Liver (tissue), 9 donors: ENCODE measurements around the gene GANC. TPM values are rescaled to one million over a fixed set of nuclear protein-coding genes. Genes with fewer than 3 reads are reported as not detected.

Experiments
- DNase-seq: peaks from one replicate; pipeline ENCODE4 v3.0.0-alpha.2; 2017; ENCODE audit warnings: low spot score
- H3K27ac ChIP-seq, 2 donors: one replicate each; pipeline ENCODE4 v1.7.0; 2013; ENCODE audit warnings: inconsistent platforms in 2 of 2, low read length in 2 of 2, control low read depth in 1 of 2, low read depth in 1 of 2, mild to moderate bottlenecking in 1 of 2
- H3K27me3 ChIP-seq, 4 donors: one replicate each; pipeline versions ENCODE4 v1.6.1 to v1.7.0; 2013; ENCODE audit warnings: low read length in 3 of 4, inconsistent platforms in 1 of 4, mild to moderate bottlenecking in 1 of 4, moderate library complexity in 1 of 4; ENCODE audit not compliant: control insufficient read depth in 4 of 4, insufficient read depth in 4 of 4
- H3K36me3 ChIP-seq, 4 donors: one replicate each; pipeline versions ENCODE4 v1.6.1 to v1.7.0; 2013; ENCODE audit warnings: low read length in 3 of 4, mild to moderate bottlenecking in 3 of 4, low read depth in 1 of 4, moderate library complexity in 1 of 4; ENCODE audit not compliant: control insufficient read depth in 4 of 4, insufficient read depth in 3 of 4
- H3K4me1 ChIP-seq, 4 donors: one replicate each; pipeline versions ENCODE4 v1.6.1 to v1.7.0; 2013; ENCODE audit warnings: low read length in 3 of 4, mild to moderate bottlenecking in 3 of 4, moderate library complexity in 1 of 4; ENCODE audit not compliant: control insufficient read depth in 4 of 4, insufficient read depth in 4 of 4
- H3K4me3 ChIP-seq, 3 donors: one replicate each; pipeline versions ENCODE4 v1.6.1 to v1.7.0; 2013; ENCODE audit warnings: low read length in 3 of 3, control low read depth in 1 of 3, low read depth in 1 of 3, mild to moderate bottlenecking in 1 of 3
- H3K9ac ChIP-seq, 2 donors: one replicate each; pipeline ENCODE4 v1.7.0; 2013; ENCODE audit warnings: low read length in 2 of 2, mild to moderate bottlenecking in 2 of 2, moderate library complexity in 2 of 2, control low read depth in 1 of 2, low read depth in 1 of 2
- H3K9me3 ChIP-seq, 4 donors: one replicate each; pipeline versions ENCODE4 v1.6.1 to v1.7.0; 2013; ENCODE audit warnings: low read length in 3 of 4; ENCODE audit not compliant: control insufficient read depth in 4 of 4
- EGR1 ChIP-seq, 2 donors: IDR thresholded peaks; 2 replicates each; pipeline ENCODE4 v1.6.1; 2016 to 2018; ENCODE audit warnings: antibody characterized with exemption in 2 of 2, low read depth in 2 of 2
- FOXA1 ChIP-seq: IDR thresholded peaks from 2 replicates; pipeline ENCODE4 v1.6.1; 2016; ENCODE audit warnings: antibody characterized with exemption
- GABPA ChIP-seq, 2 donors: IDR thresholded peaks in 1 of 2; conservative IDR thresholded peaks in 1 of 2; 2 replicates each; pipeline ENCODE4 v1.6.1; 2016; ENCODE audit warnings: antibody characterized with exemption in 2 of 2, mild to moderate bottlenecking in 1 of 2, moderate library complexity in 1 of 2
- HNF4A ChIP-seq, 2 donors: conservative IDR thresholded peaks; 2 replicates each; pipeline ENCODE4 v1.6.1; 2016; ENCODE audit warnings: antibody characterized with exemption in 2 of 2, mild to moderate bottlenecking in 2 of 2
- HNF4G ChIP-seq: IDR thresholded peaks from 2 replicates; pipeline ENCODE4 v1.6.1; 2016; ENCODE audit warnings: antibody characterized with exemption
- JUND ChIP-seq, 2 donors: IDR thresholded peaks; 2 replicates each; pipeline ENCODE4 v1.6.1; 2016; ENCODE audit warnings: antibody characterized with exemption in 2 of 2
- NR2F2 ChIP-seq: IDR thresholded peaks from 2 replicates; pipeline ENCODE4 v1.6.1; 2016; ENCODE audit warnings: antibody characterized with exemption
- RAD21 ChIP-seq, 2 donors: IDR thresholded peaks; 2 replicates each; pipeline ENCODE4 v1.6.1; 2016; ENCODE audit warnings: antibody characterized with exemption in 2 of 2, mild to moderate bottlenecking in 2 of 2
- RXRA ChIP-seq, 2 donors: IDR thresholded peaks; 2 replicates each; pipeline ENCODE4 v1.6.1; 2017 to 2018; ENCODE audit warnings: antibody characterized with exemption in 2 of 2, mild to moderate bottlenecking in 1 of 2
- TAF1 ChIP-seq: conservative IDR thresholded peaks from 2 replicates; pipeline ENCODE4 v1.6.1; 2016; ENCODE audit warnings: antibody characterized with exemption, mild to moderate bottlenecking
- YY1 ChIP-seq: IDR thresholded peaks from 2 replicates; pipeline ENCODE4 v1.6.1; 2016; ENCODE audit warnings: antibody characterized with exemption, mild to moderate bottlenecking
- WGBS: extraction: QIAGEN DNeasy Blood & Tissue Kit; methylation state at CpG from one replicate; pipeline ENCODE4 v1.1.7; 2013; 5-methylcytosine and 5-hydroxymethylcytosine counted together
- polyA plus RNA-seq, 2 donors: library from polyadenylated mRNA; stranded (reverse) in 1 of 2; unstranded in 1 of 2; fragments of 200-250 nt in 1 of 2; fragments of >200 nt in 1 of 2; fragmentation: Nextera tagmentation in 1 of 2; extraction: Ambion mirVana in 1 of 2; gene quantifications; one replicate each; pipeline versions ENCODE4 v1.2.1 to v1.2.3, GENCODE V29; 2013 to 2015
- total RNA-seq, 2 donors: library from RNA; depleted of rRNA; stranded (reverse); fragments of >200 nt; gene quantifications; one replicate each; pipeline ENCODE4 v1.2.3, GENCODE V29; 2014
- TF ChIP-seq, protein P1 (sequence below): IDR thresholded peaks from 2 replicates; pipeline ENCODE4 v1.6.1; 2016; ENCODE audit warnings: antibody characterized with exemption, mild to moderate bottlenecking
- TF ChIP-seq, protein P2 (sequence below): IDR thresholded peaks from 2 replicates; pipeline ENCODE4 v1.6.1; 2016; ENCODE audit warnings: antibody characterized with exemption
- TF ChIP-seq, protein P3 (sequence below): IDR thresholded peaks from 2 replicates; pipeline ENCODE4 v1.6.1; 2016; ENCODE audit warnings: antibody characterized with exemption
- donor health status: healthy.
- donor health status: healthy.
- donor health status: healthy.
- donor health status: healthy.
- donor health status: healthy.

The GANC gene
- total and polyA plus RNA-seq, 4 donors: 4.8 to 28.9 (median 10.9) TPM

DNA sequence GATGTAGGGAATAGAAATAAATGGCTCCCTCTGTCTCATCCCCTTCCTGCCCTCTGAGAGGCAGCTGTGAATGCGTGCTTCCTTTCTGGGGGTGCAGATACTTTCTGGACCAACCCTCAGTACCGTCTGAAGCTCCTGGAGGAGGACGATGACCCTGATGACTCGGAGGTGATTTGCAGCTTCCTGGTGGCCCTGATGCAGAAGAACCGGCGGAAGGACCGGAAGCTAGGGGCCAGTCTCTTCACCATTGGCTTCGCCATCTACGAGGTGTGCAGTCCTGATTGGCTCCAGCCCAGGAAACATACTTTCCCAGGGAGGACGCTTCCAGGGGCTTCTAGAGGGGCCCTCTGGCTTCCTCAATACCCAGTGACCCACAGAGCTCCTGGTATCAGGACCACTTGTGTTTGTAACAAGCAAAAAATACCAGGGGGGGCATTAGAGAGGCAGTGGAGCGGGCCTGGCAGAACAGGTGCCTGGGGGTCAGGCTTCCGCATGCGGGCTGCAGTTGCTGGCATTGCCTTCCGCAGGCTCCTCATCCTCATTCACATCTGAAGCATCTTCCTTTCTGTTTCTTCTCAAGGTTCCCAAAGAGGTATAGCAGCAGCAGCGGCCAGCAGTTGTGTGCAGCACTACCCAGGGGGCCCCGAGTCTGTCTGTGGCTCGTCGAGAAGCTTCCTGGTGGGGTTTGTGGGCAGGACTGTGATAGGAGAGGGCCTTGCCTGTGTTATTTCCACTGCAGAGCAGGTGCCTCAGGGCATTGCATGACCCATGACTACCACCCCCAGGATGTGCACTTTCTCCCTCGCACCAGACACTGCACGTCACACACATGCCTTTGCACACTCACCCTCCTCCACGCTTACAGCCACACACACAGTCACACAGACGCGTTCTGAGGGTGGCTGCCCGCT is 128.8 kb downstream of the GANC start:
- peaks cover 3 to 23% (median 17%) of the 10 kb centered on the region in 4 donors for H3K4me1 ChIP-seq
- DNase-seq: no peak
- TF ChIP-seq RXRA (IDR thresholded peaks at IDR 0.05): no peak
- no peak for TF ChIP-seq HNF4G
- TF ChIP-seq, protein P1, sequence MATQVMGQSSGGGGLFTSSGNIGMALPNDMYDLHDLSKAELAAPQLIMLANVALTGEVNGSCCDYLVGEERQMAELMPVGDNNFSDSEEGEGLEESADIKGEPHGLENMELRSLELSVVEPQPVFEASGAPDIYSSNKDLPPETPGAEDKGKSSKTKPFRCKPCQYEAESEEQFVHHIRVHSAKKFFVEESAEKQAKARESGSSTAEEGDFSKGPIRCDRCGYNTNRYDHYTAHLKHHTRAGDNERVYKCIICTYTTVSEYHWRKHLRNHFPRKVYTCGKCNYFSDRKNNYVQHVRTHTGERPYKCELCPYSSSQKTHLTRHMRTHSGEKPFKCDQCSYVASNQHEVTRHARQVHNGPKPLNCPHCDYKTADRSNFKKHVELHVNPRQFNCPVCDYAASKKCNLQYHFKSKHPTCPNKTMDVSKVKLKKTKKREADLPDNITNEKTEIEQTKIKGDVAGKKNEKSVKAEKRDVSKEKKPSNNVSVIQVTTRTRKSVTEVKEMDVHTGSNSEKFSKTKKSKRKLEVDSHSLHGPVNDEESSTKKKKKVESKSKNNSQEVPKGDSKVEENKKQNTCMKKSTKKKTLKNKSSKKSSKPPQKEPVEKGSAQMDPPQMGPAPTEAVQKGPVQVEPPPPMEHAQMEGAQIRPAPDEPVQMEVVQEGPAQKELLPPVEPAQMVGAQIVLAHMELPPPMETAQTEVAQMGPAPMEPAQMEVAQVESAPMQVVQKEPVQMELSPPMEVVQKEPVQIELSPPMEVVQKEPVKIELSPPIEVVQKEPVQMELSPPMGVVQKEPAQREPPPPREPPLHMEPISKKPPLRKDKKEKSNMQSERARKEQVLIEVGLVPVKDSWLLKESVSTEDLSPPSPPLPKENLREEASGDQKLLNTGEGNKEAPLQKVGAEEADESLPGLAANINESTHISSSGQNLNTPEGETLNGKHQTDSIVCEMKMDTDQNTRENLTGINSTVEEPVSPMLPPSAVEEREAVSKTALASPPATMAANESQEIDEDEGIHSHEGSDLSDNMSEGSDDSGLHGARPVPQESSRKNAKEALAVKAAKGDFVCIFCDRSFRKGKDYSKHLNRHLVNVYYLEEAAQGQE: no peak
- no peak for TF ChIP-seq HNF4A (conservative IDR thresholded peaks at IDR 0.05)
- 88% methylated on average over 24 of the region's 24 CpGs for WGBS
- no peaks in the 10 kb centered on the region for H3K9me3 ChIP-seq
- no peak overlapping the region for H3K4me3 ChIP-seq
- no peak overlapping the region for H3K27ac ChIP-seq
- no peaks in the 10 kb centered on the region for H3K27me3 ChIP-seq
- peaks cover 0 to 42% (median 16%) of the 10 kb centered on the region in 4 donors for H3K36me3 ChIP-seq
- H3K9ac ChIP-seq: no peak overlapping the region

DNA sequence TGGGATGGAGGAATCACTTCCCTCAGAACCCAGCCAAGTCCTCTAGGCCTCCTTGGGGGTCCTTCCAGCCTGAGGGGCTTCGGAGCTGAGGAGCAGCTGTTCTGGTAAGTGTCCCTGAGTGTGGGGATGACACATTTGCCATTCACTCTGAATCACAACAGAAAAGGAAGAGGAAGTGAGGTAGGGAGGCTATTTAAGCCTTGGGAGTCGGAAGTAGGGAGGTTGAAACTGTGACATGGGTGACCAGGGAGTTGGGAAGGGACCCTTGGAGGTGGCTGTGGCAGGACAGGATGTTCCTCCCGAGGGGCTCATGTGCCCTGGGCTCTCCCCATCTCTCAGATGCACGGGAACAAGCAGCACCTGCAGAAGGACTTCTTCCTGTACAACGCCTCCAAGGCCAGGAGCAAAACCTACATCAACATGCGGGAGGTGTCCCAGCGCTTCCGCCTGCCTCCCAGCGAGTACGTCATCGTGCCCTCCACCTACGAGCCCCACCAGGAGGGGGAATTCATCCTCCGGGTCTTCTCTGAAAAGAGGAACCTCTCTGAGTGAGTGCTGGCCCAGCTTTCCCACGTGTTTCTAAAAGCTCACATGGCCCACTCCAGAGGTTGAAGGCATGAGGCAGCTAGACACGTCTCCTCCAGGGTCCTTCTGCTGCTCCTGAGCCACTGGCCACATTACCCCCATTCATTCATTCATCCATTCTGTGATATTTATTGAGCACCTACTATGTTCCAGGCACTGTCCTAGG is 129.6 kb downstream of the GANC start:
- Histone ChIP-seq H3K27me3 (no peaks in the 10 kb centered on the region), H3K9ac (no peak overlapping the region), H3K27ac (no peak overlapping the region), H3K4me3 (no peak overlapping the region), H3K4me1 (peaks cover 3 to 26% (median 17%) of the 10 kb centered on the region in 4 donors), H3K9me3 (no peaks in the 10 kb centered on the region), H3K36me3 (peaks cover 0 to 39% (median 16%) of the 10 kb centered on the region in 4 donors)
- TF ChIP-seq YY1 (no peak), HNF4G (no peak), NR2F2 (no peak), EGR1 (IDR thresholded peaks at IDR 0.05; ENCODE audit: low read depth in 2 of 2) (no peak), JUND (IDR thresholded peaks at IDR 0.05) (no peak), GABPA (IDR thresholded peaks at IDR 0.05 in 1 of 2, conservative IDR thresholded peaks at IDR 0.05 in 1 of 2) (no peak), RAD21 (IDR thresholded peaks at IDR 0.05) (no peak), TAF1 (no peak), RXRA (IDR thresholded peaks at IDR 0.05) (no peak), FOXA1 (no peak)
- TF ChIP-seq, protein P2, sequence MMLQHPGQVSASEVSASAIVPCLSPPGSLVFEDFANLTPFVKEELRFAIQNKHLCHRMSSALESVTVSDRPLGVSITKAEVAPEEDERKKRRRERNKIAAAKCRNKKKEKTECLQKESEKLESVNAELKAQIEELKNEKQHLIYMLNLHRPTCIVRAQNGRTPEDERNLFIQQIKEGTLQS: no peak
- TF ChIP-seq, protein P3, sequence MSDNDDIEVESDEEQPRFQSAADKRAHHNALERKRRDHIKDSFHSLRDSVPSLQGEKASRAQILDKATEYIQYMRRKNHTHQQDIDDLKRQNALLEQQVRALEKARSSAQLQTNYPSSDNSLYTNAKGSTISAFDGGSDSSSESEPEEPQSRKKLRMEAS: no peak
- 91% methylated on average over 15 of the region's 15 CpGs for WGBS
- DNase-seq: no peak
